ENCODE measurements around the gene SORT1. TPM values are rescaled to one million over a fixed set of nuclear protein-coding genes. Genes with fewer than 3 reads are reported as not detected.

The SORT1 gene
- total RNA-seq, 2 experiments from 2014 or later: 5.3 to 8.5 TPM

Other genes starting within 250 kb of the SORT1 start
- gene SARS1, start 184.0 kb downstream of the SORT1 start, total RNA-seq: 100 to 1,000 TPM; 148 to 194 TPM
- gene CELSR2, start 148.4 kb downstream of the SORT1 start, total RNA-seq: 1 to 10 TPM; 3.3 to 4.0 TPM
- 10 to 100 TPM; 19.6 to 36.1 TPM for gene PSRC1, start 114.8 kb downstream of the SORT1 start, total RNA-seq
- gene MYBPHL, start 90.9 kb downstream of the SORT1 start, total RNA-seq: not detected
- 100 to 1,000 TPM; 178 to 211 TPM for gene PSMA5, start 28.5 kb upstream of the SORT1 start, total RNA-seq
- gene SYPL2, start 68.6 kb upstream of the SORT1 start, total RNA-seq: not detected
- gene ATXN7L2, start 86.0 kb upstream of the SORT1 start, total RNA-seq: 10 to 100 TPM; 10.4 to 11.1 TPM
- gene CYB561D1, start 96.2 kb upstream of the SORT1 start, total RNA-seq: 10 to 100 TPM; 11.0 to 15.0 TPM
- gene AMIGO1, start 111.8 kb upstream of the SORT1 start, total RNA-seq: under 1 TPM; 0.20 to 0.26 TPM
- under 1 TPM in 1 of 2 experiments, not detected in 1; 0.16 TPM for gene GPR61, start 142.0 kb upstream of the SORT1 start, total RNA-seq
- 1 to 10 TPM; 7.5 to 8.3 TPM for gene GNAI3, start 150.7 kb upstream of the SORT1 start, total RNA-seq
- not detected for gene GNAT2, start 221.7 kb upstream of the SORT1 start, total RNA-seq
- 100 to 1,000 TPM in 1 of 2 experiments, 10 to 100 TPM in 1; 90.4 to 113 TPM for gene AMPD2, start 221.9 kb upstream of the SORT1 start, total RNA-seq